Measurements from ENCODE around the gene AMFR.

DNA sequence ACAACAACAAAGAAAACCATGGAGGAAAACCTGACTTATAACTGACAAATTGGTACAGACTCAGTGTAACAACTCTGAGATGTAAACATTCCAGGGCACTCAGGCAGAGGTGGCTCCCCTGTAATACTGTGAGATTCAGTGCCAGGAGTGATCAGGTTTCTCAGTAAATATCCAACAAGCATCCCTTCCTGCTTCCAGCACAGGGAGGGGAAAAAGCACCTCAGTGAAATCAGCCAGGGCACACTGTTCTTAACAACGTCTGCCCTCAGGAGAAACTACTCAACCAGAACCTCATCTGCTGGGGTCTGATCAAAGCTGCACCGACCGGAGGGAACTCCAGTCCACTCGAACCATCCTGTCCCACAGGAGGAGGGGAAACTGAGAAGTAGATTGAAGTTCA lies 52.3 kb downstream of the AMFR start:
- TF ChIP-seq CTCF (IDR thresholded peaks at IDR 0.05) (no peak), EP300 (IDR thresholded peaks at IDR 0.05) (no peak), POLR2AphosphoS5 (IDR thresholded peaks at IDR 0.05) (no peak)

All from suprapubic skin (tissue), 4 donors.